Subcutaneous adipose tissue (tissue), 4 donors: ENCODE results near the gene CENPT. TPM values are rescaled to one million over a fixed set of nuclear protein-coding genes. Genes with fewer than 3 reads are reported as not detected.

Experiments used
- total RNA-seq, 4 donors: library from RNA; depleted of rRNA; stranded (reverse); fragments of >200 nt; gene quantifications; one replicate each; pipeline ENCODE4 v1.1.0, GENCODE V29; 2016
- TF ChIP-seq, protein P1 (sequence below): fragments of 450-650 bp; IDR thresholded peaks from one replicate; pipeline ENCODE4 v1.5.1; 2016; ENCODE audit warnings: low read depth, mild to moderate bottlenecking, control low read depth, antibody characterized with exemption, moderate library complexity

The CENPT gene
- total RNA-seq, 4 donors from 2014 or later, result 22.8 to 48.0 (median 30.8) TPM

DNA sequence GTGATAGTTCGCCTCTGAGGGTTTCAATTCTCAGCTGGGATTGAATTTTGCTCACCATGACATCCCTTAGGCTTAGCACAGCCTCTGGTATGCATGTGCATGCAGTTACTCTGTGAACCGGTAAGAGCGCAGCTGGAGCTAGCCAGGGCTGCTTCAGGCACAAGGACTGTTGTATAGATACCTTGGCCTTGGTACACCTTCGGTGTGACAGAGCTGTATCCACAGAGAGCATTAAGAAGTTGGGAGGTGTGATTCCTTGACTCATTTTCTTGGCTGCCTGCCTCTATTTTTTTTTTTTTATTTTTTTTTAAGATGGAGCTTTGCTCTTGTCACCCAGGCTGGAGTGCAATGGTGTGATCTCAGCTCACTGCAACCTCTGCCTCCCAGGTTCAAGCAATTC, 3.0 kb downstream of the CENPT start:
- TF ChIP-seq, protein P1, sequence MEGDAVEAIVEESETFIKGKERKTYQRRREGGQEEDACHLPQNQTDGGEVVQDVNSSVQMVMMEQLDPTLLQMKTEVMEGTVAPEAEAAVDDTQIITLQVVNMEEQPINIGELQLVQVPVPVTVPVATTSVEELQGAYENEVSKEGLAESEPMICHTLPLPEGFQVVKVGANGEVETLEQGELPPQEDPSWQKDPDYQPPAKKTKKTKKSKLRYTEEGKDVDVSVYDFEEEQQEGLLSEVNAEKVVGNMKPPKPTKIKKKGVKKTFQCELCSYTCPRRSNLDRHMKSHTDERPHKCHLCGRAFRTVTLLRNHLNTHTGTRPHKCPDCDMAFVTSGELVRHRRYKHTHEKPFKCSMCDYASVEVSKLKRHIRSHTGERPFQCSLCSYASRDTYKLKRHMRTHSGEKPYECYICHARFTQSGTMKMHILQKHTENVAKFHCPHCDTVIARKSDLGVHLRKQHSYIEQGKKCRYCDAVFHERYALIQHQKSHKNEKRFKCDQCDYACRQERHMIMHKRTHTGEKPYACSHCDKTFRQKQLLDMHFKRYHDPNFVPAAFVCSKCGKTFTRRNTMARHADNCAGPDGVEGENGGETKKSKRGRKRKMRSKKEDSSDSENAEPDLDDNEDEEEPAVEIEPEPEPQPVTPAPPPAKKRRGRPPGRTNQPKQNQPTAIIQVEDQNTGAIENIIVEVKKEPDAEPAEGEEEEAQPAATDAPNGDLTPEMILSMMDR, result no peak

- TF ChIP-seq, protein P1, result no peak
Observed at GRCh38 chr16:67843343-67843765, 4.1 kb downstream of the CENPT start.

GRCh38 chr16:67842509-67843342, 4.8 kb downstream of the CENPT start:
- TF ChIP-seq, protein P1, result no peak

- TF ChIP-seq, protein P1, result no peak
Observed at GRCh38 chr16:67841816-67842508, 5.5 kb downstream of the CENPT start, which contains the start of gene THAP11. THAP11 (plus strand) TSS chr16:67842320; CDS start chr16:67842555, 235 bp downstream.

- TF ChIP-seq, protein P1, result no peak
Observed at GRCh38 chr16:67841198-67841815, 6.2 kb downstream of the CENPT start.

- TF ChIP-seq, protein P1, result no peak
Observed at GRCh38 chr16:67837811-67838210, 9.7 kb downstream of the CENPT start.

DNA sequence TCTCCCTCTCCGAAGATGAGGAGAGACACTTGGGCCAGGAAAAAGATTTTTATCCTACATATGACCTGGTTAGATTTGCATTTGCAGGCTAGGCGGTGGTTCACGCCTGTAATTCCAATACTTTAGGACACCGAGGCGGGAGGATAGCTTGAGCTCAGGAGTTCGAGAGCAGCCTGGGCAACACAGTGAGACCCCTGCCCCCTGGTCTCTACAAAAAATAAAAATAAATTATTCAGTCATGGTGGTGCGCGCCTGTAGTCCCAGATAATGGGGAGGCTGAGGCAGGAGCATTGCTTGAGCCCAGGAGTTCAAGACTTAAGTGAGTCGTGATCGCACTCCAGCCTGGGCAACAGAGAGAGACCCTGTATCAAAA, 13.3 kb downstream of the CENPT start:
- TF ChIP-seq, protein P1, result no peak
